GM21529 (cell line): ENCODE measurements around the gene METTL21A.

Experiments used
- ATAC-seq: cut with Tn5 transposase; IDR thresholded peaks from one replicate; pipeline ENCODE4 v1.9.1; 2021; ENCODE audit not compliant: unreplicated experiment

The METTL21A gene

GRCh38 chr2:207624185-207625013 is 795 bp downstream of the METTL21A start:
- ATAC-seq, result peak; percentile 39

GRCh38 chr2:207621501-207622039 is 3.6 kb downstream of the METTL21A start:
- ATAC-seq, result no peak

GRCh38 chr2:207619764-207620203 is 5.4 kb downstream of the METTL21A start:
- peak; percentile 39 for ATAC-seq

GRCh38 chr2:207617011-207617671 is 8.1 kb downstream of the METTL21A start:
- no peak for ATAC-seq

GRCh38 chr2:207616185-207616584 is 9.0 kb downstream of the METTL21A start:
- no peak for ATAC-seq

- ATAC-seq, result no peak
Observed at GRCh38 chr2:207614824-207615223, 10.4 kb downstream of the METTL21A start.

GRCh38 chr2:207612714-207613113 is 12.5 kb downstream of the METTL21A start:
- no peak for ATAC-seq

GRCh38 chr2:207606829-207607228 is 18.4 kb downstream of the METTL21A start:
- no peak for ATAC-seq

- no peak for ATAC-seq
Observed at GRCh38 chr2:207606399-207606798, 18.8 kb downstream of the METTL21A start.

- ATAC-seq, result no peak
Observed at GRCh38 chr2:207603486-207603885, 21.7 kb downstream of the METTL21A start.

GRCh38 chr2:207601774-207602173 is 23.4 kb downstream of the METTL21A start:
- ATAC-seq, result no peak

GRCh38 chr2:207600231-207600630 is 25.0 kb downstream of the METTL21A start:
- ATAC-seq, result no peak

- no peak for ATAC-seq
Observed at GRCh38 chr2:207599636-207600035, 25.6 kb downstream of the METTL21A start.

GRCh38 chr2:207594731-207595130 is 30.5 kb downstream of the METTL21A start:
- no peak for ATAC-seq

GRCh38 chr2:207594264-207594663 is 30.9 kb downstream of the METTL21A start:
- ATAC-seq, result no peak

- ATAC-seq, result no peak
Observed at GRCh38 chr2:207593277-207593676, 31.9 kb downstream of the METTL21A start.

GRCh38 chr2:207589143-207589542 is 36.1 kb downstream of the METTL21A start:
- no peak for ATAC-seq

- ATAC-seq, result no peak
Observed at GRCh38 chr2:207587305-207587704, 37.9 kb downstream of the METTL21A start.

- ATAC-seq, result no peak
Observed at GRCh38 chr2:207584952-207585351, 40.2 kb downstream of the METTL21A start.

- ATAC-seq, result no peak
Observed at GRCh38 chr2:207571370-207571769, 53.8 kb downstream of the METTL21A start.

- ATAC-seq, result no peak
Observed at GRCh38 chr2:207567671-207568070, 57.5 kb downstream of the METTL21A start.
